ENCODE results near the gene CCL8. TPM values are rescaled to one million over a fixed set of nuclear protein-coding genes. Genes with fewer than 3 reads are reported as not detected.

Gene CCL8
- total RNA-seq, 1 donor from 2014 or later: not detected

DNA sequence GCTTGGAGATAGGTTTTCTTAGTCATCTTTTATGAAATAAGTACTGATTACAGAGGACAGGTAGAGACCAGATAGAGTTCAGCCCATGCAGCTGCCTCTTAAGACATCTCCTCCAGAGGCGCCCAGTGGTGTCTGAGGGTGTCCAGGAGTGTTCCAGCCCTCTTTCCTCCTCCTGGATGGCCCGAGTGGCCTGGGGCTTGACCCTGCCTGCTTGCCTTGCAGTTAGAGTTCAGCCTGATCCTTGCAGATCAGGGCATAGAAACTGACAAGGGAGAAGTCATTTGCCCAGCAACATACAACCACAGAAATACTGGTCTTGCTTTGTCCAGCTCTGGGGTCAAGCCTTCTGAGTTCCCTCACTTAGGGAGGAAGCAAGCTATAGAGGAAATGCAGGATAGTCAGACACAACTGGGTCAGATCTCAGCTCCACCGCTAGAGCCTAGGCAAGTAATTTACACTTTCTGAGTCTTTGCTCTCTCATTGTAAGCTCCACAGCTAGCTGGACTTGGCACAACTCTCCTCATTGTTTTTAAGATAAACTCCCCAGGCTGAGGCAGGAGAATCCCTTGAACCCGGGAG lies 47.4 kb downstream of the CCL8 start:
- DNase-seq (ENCODE audit: low read depth, low spot score): no peak

- DNase-seq (ENCODE audit: low read depth, low spot score): no peak
Observed at GRCh38 chr17:34367486-34368195, 48.4 kb downstream of the CCL8 start.

- DNase-seq (ENCODE audit: low read depth, low spot score): no peak
Observed at GRCh38 chr17:34368196-34368945, 49.1 kb downstream of the CCL8 start.

DNA sequence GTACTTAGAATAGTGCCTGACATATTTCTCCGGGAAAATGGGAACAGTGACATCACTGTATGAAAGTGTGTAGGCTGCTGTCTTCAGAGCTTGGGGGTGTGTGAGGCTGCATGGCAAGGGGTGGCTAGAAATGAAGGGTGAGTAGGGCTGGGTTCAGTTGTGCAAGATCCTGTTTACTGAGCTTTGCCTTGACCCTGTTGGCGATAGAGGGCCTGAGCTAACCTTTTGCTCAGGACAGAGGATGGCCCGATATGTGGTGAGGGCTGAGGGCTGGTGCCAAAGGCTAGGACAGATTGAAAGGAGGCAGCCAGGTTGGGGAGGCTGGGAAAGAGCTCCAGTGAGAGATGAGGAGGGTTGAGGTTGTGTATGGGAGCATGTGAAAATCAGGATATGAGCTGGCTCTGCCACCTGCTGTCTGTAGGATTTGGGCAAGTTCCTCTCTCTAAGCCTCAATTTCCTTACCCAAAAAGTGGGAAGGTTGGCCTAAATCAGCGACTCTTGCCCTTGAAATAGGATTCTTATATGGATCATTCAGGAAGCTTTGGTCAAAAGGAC lies 49.8 kb downstream of the CCL8 start:
- no peak for DNase-seq (ENCODE audit: low read depth, low spot score)

DNA sequence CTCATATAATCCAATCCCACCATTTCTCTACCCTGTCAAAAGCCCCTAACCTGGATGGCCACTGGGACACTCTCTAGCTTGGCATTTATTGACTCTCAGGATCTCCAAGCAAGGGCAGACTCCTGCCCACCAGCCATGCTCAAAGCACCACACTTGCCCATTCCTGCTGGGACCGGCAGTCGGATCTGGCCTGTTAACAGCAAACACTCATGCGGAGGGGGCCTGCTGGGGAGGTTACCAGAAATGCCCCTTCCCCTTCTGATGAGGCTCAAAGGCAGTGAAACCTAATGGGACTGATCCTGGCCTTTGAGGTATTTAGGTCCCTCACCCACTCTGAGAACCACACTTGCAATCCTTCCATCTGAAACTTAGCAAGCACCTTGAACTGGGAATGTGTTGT lies 50.3 kb downstream of the CCL8 start:
- DNase-seq (ENCODE audit: low read depth, low spot score): no peak

DNA sequence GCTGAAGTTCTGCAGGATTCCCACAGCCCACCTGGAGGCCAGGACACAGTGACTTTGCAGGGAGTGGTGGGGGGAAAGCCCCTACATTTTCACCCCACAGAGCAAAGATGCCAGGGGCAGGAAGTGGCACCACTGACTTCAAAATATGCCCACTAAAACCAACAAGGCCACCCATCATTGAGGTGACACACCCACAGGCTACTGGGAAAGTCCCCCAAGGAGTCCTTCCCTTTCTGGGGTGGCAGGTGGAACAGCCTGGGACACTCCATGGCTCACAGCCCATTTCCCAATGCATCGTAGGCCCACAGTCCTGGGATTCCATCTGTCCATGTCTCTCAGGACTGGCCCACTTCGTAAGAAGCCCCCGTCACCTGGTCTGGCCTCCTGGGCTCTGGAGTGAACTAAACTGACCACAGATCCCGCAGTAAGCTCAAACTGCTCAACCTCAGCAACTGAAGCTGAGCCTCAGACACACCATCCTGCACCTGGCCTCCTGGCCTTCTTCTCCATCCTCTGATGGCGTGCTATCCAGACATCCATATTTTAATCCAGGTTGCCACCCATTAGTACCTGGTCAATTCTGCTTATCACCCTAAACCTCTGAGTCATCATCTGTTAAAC lies 51.3 kb downstream of the CCL8 start:
- no peak for DNase-seq (ENCODE audit: low read depth, low spot score)

DNA sequence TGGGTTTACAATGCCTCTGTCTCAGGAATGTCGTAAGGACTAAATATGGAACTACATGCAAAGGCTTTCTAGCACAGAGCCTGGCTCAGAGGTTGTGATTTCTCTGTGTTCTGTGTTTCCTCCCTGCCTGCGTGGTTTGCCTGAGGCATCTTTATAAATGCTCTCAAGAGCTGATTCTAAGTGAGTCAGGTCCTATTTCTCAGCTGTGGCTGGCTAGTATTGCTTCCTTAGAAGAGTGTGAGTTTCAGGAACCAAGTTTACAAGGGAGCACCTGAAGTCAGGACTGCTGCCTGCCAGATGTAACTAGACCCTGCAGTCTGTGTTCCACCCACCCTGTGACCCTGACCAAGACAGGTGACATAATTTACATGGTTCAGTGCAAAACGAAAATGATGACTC lies 51.8 kb downstream of the CCL8 start:
- DNase-seq (ENCODE audit: low read depth, low spot score): no peak

Other genes with a start within 250 kb of the CCL8 start
- gene CCL2, start 64.2 kb upstream of the CCL8 start, total RNA-seq: 135 and 355 TPM in 2 replicates
- gene CCL7, start 49.2 kb upstream of the CCL8 start, total RNA-seq: 0.07 and 0.11 TPM in 2 replicates
- not detected in 2 replicates for gene CCL11, start 33.7 kb upstream of the CCL8 start, total RNA-seq
- not detected in 2 replicates for gene CCL13, start 37.0 kb downstream of the CCL8 start, total RNA-seq
- not detected in 2 replicates for gene CCL1, start 43.8 kb downstream of the CCL8 start, total RNA-seq